Brain microvascular endothelial cell (primary cell): ENCODE data around the gene CRHR2.

Experiments used
- DNase-seq: peaks from one replicate; pipeline ENCODE4 v3.0.0-alpha.2; 2020
- H3K27ac ChIP-seq: fragments of 250-450 bp; sonication (Bioruptor Pico); 2 replicates; pipeline ENCODE4 v1.5.1; 2020; ENCODE audit warnings: mild to moderate bottlenecking, moderate library complexity
- H3K27me3 ChIP-seq: fragments of 250-450 bp; sonication (Bioruptor Pico); replicated peaks from 2 replicates; pipeline ENCODE4 v1.5.1; 2020; ENCODE audit warnings: mild to moderate bottlenecking
- H3K36me3 ChIP-seq: fragments of 250-450 bp; sonication (Bioruptor Pico); replicated peaks from 2 replicates; pipeline ENCODE4 v1.5.1; 2020; ENCODE audit warnings: mild to moderate bottlenecking
- H3K4me3 ChIP-seq: 2 replicates; pipeline ENCODE4 v1.5.1; 2011; ENCODE audit warnings: low read depth, mild to moderate bottlenecking, control low read depth, low read length, moderate library complexity
- CTCF ChIP-seq: IDR thresholded peaks from 2 replicates; pipeline ENCODE4 v1.5.1; 2011; ENCODE audit warnings: low read depth, mild to moderate bottlenecking, moderate library complexity, low read length, control low read depth, inconsistent platforms; ENCODE audit errors: missing control alignments
- in situ Hi-C: cut with HindIII; loops from 2 replicates; pipeline ENCODE4 v1.10.0; 2017; ENCODE audit warnings: low sequenced_read_pairs, low pct_ligation_motif_present

Gene CRHR2

GRCh38 chr7:30634193-30634626 is 48.0 kb downstream of the CRHR2 start:
- DNase-seq: no peak
- in situ Hi-C loops: no loop called here
- H3K36me3 ChIP-seq: peaks cover 64% of the 10 kb centered on the region

GRCh38 chr7:30633223-30633622 is 49.0 kb downstream of the CRHR2 start:
- TF ChIP-seq CTCF: no peak
- DNase-seq: no peak
- no peaks in the 10 kb centered on the region for H3K27me3 ChIP-seq
- no peak overlapping the region for H3K27ac ChIP-seq
- H3K36me3 ChIP-seq: peaks cover 74% of the 10 kb centered on the region
- no peak overlapping the region for H3K4me3 ChIP-seq
- in situ Hi-C loops: no loop called here

More at GRCh38 chr7:30634193-30634626, 48.0 kb downstream of the CRHR2 start:
- no peaks in the 10 kb centered on the region for H3K27me3 ChIP-seq
- H3K27ac ChIP-seq: no peak overlapping the region
- no peak for TF ChIP-seq CTCF
- H3K4me3 ChIP-seq: no peak overlapping the region

- in situ Hi-C loops: no loop called here
- no peak for TF ChIP-seq CTCF
- no peak for DNase-seq
- Histone ChIP-seq H3K4me3 (no peak overlapping the region), H3K27ac (no peak overlapping the region), H3K27me3 (no peaks in the 10 kb centered on the region), H3K36me3 (peaks cover 94% of the 10 kb centered on the region)
These were observed 51.3 kb downstream of the CRHR2 start for GRCh38 chr7:30630986-30631385.

- TF ChIP-seq CTCF: no peak
- Histone ChIP-seq H3K4me3 (no peak overlapping the region), H3K36me3 (peaks cover 94% of the 10 kb centered on the region), H3K27me3 (no peaks in the 10 kb centered on the region), H3K27ac (no peak overlapping the region)
- no peak for DNase-seq
- in situ Hi-C loops: no loop called here
These were observed 55.2 kb downstream of the CRHR2 start for GRCh38 chr7:30627026-30627425.

- no peak for DNase-seq
- Histone ChIP-seq H3K4me3 (no peak overlapping the region), H3K36me3 (peaks cover 93% of the 10 kb centered on the region), H3K27ac (no peak overlapping the region), H3K27me3 (no peaks in the 10 kb centered on the region)
- in situ Hi-C loops: no loop called here
- no peak for TF ChIP-seq CTCF
These were observed 57.0 kb downstream of the CRHR2 start for GRCh38 chr7:30625283-30625682.

- Histone ChIP-seq H3K27ac (no peak overlapping the region), H3K4me3 (no peak overlapping the region), H3K36me3 (peaks cover 89% of the 10 kb centered on the region), H3K27me3 (no peaks in the 10 kb centered on the region)
- TF ChIP-seq CTCF: no peak
- in situ Hi-C loops: no loop called here
- no peak for DNase-seq
These were observed 63.3 kb downstream of the CRHR2 start for GRCh38 chr7:30618961-30619360.
